Fibroblast of the aortic adventitia (primary cell): Measurements from ENCODE around the gene DND1. TPM values are rescaled to one million over a fixed set of nuclear protein-coding genes. Genes with fewer than 3 reads are reported as not detected.

Experiments
- DNase-seq: peaks from one replicate; pipeline ENCODE4 v3.0.0-alpha.2; 2010; ENCODE audit warnings: low read depth
- H3K4me3 ChIP-seq: 2 replicates; pipeline ENCODE4 v1.5.1; 2011; ENCODE audit warnings: low read depth, mild to moderate bottlenecking, control low read depth, low read length, moderate library complexity
- total RNA-seq: library from RNA; depleted of rRNA; stranded (reverse); fragments of >200 nt; gene quantifications from 2 replicates; pipeline ENCODE4 v1.2.3, GENCODE V29; 2012; ENCODE audit warnings: low replicate concordance
- TF ChIP-seq, protein P1 (sequence below): IDR thresholded peaks from 2 replicates; pipeline ENCODE4 v1.5.1; 2011; ENCODE audit warnings: mild to moderate bottlenecking, low read length, control low read depth, inconsistent platforms; ENCODE audit not compliant: insufficient read depth

The DND1 gene
- total RNA-seq, 1 donor = 0.18 TPM

DNA sequence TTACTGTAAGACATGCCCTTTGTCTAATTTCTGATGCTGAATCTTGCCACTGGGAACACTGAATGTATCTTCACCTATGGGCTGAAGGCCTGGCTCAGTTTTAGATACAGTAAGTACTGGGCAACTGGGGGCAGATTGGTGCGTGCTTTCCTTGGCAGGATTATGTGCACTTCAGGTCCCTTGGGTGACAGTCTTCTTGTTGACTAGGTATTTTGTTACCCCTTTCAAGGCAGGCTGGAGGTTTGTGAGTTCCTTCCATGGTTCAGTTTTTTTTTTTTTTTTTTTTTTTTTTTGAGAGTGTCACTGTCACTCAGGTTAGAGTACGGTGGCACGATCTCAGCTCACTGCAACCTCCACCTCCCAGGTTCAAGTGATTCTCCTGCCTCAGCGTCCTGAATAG lies 34.4 kb upstream of the DND1 start:
- no peak overlapping the region for H3K4me3 ChIP-seq
- no peak for DNase-seq
- TF ChIP-seq, protein P1, sequence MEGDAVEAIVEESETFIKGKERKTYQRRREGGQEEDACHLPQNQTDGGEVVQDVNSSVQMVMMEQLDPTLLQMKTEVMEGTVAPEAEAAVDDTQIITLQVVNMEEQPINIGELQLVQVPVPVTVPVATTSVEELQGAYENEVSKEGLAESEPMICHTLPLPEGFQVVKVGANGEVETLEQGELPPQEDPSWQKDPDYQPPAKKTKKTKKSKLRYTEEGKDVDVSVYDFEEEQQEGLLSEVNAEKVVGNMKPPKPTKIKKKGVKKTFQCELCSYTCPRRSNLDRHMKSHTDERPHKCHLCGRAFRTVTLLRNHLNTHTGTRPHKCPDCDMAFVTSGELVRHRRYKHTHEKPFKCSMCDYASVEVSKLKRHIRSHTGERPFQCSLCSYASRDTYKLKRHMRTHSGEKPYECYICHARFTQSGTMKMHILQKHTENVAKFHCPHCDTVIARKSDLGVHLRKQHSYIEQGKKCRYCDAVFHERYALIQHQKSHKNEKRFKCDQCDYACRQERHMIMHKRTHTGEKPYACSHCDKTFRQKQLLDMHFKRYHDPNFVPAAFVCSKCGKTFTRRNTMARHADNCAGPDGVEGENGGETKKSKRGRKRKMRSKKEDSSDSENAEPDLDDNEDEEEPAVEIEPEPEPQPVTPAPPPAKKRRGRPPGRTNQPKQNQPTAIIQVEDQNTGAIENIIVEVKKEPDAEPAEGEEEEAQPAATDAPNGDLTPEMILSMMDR = no peak

DNA sequence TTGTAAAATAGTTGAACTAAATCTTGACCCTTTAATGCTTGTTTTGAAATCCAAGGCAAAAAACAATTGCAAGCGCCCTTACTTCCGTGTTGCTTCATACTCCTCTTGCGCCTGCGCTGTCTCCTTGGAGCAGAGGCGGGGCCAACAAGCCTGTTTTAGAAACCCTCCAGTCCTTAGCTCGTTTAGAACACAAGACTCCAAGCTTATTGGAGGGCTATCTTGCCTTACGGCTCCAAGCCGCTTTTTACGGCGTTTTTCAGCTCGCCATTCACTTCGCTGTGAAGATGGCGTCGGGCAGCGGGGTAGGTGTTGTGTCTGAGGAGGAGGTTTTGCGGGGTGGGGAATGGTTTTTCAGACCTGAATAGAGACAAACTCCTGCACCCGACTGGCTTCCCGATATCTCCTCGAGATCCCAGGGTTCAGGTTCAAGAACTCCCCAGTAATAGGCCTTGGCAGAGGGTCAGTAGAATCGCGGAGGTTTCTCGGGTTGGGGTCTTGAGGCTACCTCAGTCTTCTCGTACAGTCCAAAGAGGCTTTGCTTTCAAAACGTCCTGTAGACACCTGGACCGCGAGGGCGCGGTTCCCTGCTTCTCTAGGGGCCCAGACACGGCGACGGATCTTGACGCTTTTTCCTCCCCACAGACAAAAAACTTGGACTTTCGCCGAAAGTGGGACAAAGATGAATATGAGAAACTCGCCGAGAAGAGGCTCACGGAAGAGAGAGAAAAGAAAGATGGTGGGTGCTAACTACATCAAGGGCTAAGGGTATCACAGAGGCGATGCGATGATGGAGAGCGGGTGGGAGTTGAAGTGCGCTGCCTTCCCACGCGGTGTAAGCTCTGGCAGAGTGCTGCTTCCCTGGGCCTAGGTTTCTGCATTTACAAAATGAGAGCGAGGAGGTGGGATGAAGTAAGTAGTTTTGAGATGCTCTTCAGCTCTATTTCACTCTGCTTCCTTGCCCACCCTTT lies 27.1 kb upstream of the DND1 start, which contains the start of gene ZMAT2:
TSS of gene ZMAT2 (plus strand) at position 271 of the 968 bp plus-strand sequence. CDS start at position 285, 14 bp downstream.
- H3K4me3 ChIP-seq = peak within 1 kb of the TSS; percentile 98
- DNase-seq = peak; percentile 99
- TF ChIP-seq, protein P1 = no peak

DNA sequence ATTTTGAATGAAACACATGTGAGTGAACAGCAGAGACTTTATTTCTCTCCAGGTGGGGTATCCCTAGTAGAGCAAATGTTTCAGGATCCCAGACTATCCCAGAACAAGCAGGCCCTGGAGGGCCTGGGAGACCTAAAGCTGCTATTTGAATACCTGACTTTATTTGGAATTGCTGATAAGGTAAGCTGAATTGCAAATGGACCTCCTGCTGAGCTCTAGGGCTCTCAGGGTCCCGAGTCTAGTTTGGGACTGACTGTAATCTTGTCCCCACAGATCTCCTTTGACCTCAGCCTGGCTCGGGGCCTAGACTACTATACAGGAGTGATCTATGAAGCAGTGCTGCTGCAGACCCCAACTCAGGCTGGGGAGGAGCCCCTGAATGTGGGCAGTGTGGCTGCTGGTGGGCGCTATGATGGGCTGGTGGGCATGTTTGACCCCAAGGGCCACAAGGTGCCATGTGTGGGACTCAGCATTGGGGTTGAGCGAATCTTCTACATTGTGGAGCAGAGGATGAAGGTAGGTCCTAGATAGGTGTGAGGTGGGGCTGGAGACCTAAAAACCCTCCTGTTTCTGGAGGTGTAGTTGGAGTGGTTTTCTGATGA lies 23.6 kb upstream of the DND1 start:
- no peak for DNase-seq
- TF ChIP-seq, protein P1 = no peak
- H3K4me3 ChIP-seq = no peak overlapping the region

DNA sequence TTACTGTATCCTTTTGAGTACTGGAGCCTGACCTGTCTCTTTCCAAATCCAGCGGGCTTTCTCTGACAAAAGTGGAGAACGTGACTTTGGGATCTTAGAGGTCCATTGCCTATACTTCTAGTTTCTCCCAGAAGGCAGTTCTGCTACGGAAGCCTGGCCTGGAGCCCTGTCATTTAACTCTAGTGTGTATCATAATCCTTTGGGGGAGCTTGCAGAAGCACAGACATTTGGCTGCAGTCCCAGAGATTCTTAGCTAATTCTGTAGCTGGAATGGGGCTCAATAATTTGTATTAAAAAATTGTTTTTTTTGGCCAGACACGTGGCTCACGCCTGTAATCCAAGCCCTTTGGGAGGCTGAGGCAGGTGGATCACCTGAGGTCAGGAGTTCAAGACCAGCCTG lies 20.9 kb upstream of the DND1 start:
- H3K4me3 ChIP-seq = no peak overlapping the region
- DNase-seq = peak; percentile 20
- TF ChIP-seq, protein P1 = no peak

DNA sequence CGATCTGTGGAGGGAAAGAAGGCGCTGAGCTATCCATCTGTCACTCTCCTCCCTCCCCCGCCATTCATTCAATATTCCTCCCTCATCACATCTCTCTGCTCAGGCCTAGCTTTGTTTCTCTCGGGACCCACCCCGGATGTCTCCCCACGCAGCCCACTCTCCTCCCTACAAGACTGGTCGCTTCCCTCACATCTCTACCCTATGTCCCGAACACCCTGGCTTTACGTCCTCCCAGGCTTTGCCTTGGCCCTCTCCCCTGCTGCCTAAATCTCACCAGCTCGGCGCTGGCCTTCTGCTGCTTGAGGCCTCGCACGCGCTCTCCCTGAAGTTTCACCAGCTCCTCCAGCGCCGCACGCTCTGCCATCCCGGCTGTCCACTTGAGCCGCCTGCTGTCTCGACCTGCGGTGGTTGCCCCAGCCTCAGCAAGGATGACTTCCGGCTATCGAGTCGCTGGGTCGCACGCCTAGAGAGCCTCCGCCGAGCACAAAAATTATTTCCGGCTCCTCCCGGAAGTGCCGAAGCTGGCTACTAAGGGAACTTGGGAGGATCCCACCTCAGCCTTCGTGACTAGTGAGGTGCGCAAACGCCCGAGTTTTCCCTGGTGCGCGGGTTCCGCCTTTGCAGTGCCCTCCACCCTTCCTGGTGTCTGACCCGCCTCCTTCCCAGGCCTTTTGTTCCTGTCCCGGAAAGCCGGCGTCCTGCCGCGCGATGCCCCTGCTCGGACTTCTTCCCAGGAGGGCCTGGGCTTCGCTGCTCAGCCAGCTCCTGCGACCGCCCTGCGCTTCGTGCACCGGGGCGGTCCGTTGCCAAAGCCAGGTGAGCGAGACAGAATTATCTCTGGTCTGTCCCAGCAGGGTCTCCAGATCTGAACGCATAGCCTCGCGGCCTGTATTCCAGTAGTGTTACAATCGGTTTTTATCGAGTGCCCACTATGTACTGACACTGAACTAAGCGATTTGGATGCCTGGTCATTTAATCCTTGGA lies 17.9 kb upstream of the DND1 start, which contains the start of the genes HARS1 and HARS2:
TSS of gene HARS1 (minus strand) at position 430 of the 984 bp plus-strand sequence. CDS start at position 364, 66 bp downstream.
TSS of gene HARS2 (plus strand) at position 515 of the 984 bp plus-strand sequence. CDS start at position 709, 194 bp downstream.
- peak; percentile 95 for DNase-seq
- peak within 1 kb of the TSS; percentile 99 for H3K4me3 ChIP-seq
- TF ChIP-seq, protein P1 = peak; percentile 1
